Muscle layer of colon (tissue), 2 donors: ENCODE measurements around the gene UBE2R2.
"Not testable (repeated sequence)": the region's sequence is repeated elsewhere in the genome, so short reads cannot be mapped to it uniquely, and the experiment has no call there.

Experiments used
- H3K27ac ChIP-seq: one replicate; pipeline ENCODE4 v1.7.0; 2013; ENCODE audit warnings: low read depth, mild to moderate bottlenecking, low read length, moderate library complexity
- H3K27me3 ChIP-seq, 2 donors: one replicate each; pipeline ENCODE4 v1.7.0; 2013; ENCODE audit warnings: low read length in 2 of 2, mild to moderate bottlenecking in 2 of 2; ENCODE audit not compliant: insufficient read depth in 2 of 2, control insufficient read depth in 1 of 2
- H3K36me3 ChIP-seq: one replicate; pipeline ENCODE4 v1.7.0; 2013; ENCODE audit warnings: mild to moderate bottlenecking, low read length; ENCODE audit not compliant: insufficient read depth
- H3K4me1 ChIP-seq: one replicate; pipeline ENCODE4 v1.7.0; 2013; ENCODE audit warnings: mild to moderate bottlenecking, low read length; ENCODE audit not compliant: insufficient read depth
- H3K4me3 ChIP-seq, 2 donors: one replicate each; pipeline ENCODE4 v1.7.0; 2013; ENCODE audit warnings: low read length in 2 of 2, low read depth in 1 of 2, mild to moderate bottlenecking in 1 of 2, moderate library complexity in 1 of 2
- H3K9ac ChIP-seq: one replicate; pipeline ENCODE4 v1.7.0; 2013; ENCODE audit warnings: low read length
- H3K9me3 ChIP-seq: one replicate; pipeline ENCODE4 v1.7.0; 2013; ENCODE audit warnings: mild to moderate bottlenecking, low read length
- donor health status: abdominal sarcoma.
- donor health status: Adenocarcinoma of cecum.

The UBE2R2 gene

GRCh38 chr9:33868440-33868973, 51.5 kb downstream of the UBE2R2 start:
- Histone ChIP-seq H3K4me1 (peaks cover 28% of the 10 kb centered on the region), H3K9me3 (no peaks in the 10 kb centered on the region), H3K4me3 (no peak overlapping the region), H3K36me3 (no peaks in the 10 kb centered on the region), H3K27me3 (no peaks in the 10 kb centered on the region), H3K27ac (peak overlapping the region; percentile 52), H3K9ac (no peak overlapping the region)

GRCh38 chr9:33869243-33869642, 52.3 kb downstream of the UBE2R2 start:
- not testable (repeated sequence) for H3K9ac ChIP-seq, H3K36me3 ChIP-seq, H3K27me3 ChIP-seq, H3K9me3 ChIP-seq, H3K4me3 ChIP-seq, H3K27ac ChIP-seq
- H3K4me1 ChIP-seq: peaks cover 28% of the 10 kb centered on the region

- no peak overlapping the region for H3K27ac ChIP-seq
- H3K9me3 ChIP-seq: no peaks in the 10 kb centered on the region
- H3K4me1 ChIP-seq: peaks cover 12% of the 10 kb centered on the region
- H3K27me3 ChIP-seq: no peaks in the 10 kb centered on the region
- no peaks in the 10 kb centered on the region for H3K36me3 ChIP-seq
- no peak overlapping the region for H3K9ac ChIP-seq
- H3K4me3 ChIP-seq: no peak overlapping the region
Measured at GRCh38 chr9:33877727-33878489, 60.9 kb downstream of the UBE2R2 start.

- H3K27ac ChIP-seq: no peak overlapping the region
- H3K4me1 ChIP-seq: peaks cover 12% of the 10 kb centered on the region
- no peaks in the 10 kb centered on the region for H3K27me3 ChIP-seq
- H3K9ac ChIP-seq: no peak overlapping the region
- no peaks in the 10 kb centered on the region for H3K36me3 ChIP-seq
- no peaks in the 10 kb centered on the region for H3K9me3 ChIP-seq
- H3K4me3 ChIP-seq: no peak overlapping the region
Measured at GRCh38 chr9:33878691-33879366, 61.9 kb downstream of the UBE2R2 start.

- Histone ChIP-seq H3K4me3 (no peak overlapping the region), H3K36me3 (no peaks in the 10 kb centered on the region), H3K27me3 (no peaks in the 10 kb centered on the region), H3K9me3 (no peaks in the 10 kb centered on the region), H3K9ac (no peak overlapping the region), H3K27ac (no peak overlapping the region), H3K4me1 (peaks cover 20% of the 10 kb centered on the region)
Measured at GRCh38 chr9:33880211-33881089, 63.5 kb downstream of the UBE2R2 start.

GRCh38 chr9:33881635-33882034, 64.7 kb downstream of the UBE2R2 start:
- peaks cover 26% of the 10 kb centered on the region for H3K4me1 ChIP-seq
- H3K27ac ChIP-seq: no peak overlapping the region
- no peak overlapping the region for H3K9ac ChIP-seq
- H3K9me3 ChIP-seq: no peaks in the 10 kb centered on the region
- H3K27me3 ChIP-seq: no peaks in the 10 kb centered on the region
- no peaks in the 10 kb centered on the region for H3K36me3 ChIP-seq
- no peak overlapping the region for H3K4me3 ChIP-seq

- no peaks in the 10 kb centered on the region for H3K36me3 ChIP-seq
- no peak overlapping the region for H3K27ac ChIP-seq
- H3K9ac ChIP-seq: no peak overlapping the region
- peaks cover 18% of the 10 kb centered on the region for H3K4me1 ChIP-seq
- no peaks in the 10 kb centered on the region for H3K27me3 ChIP-seq
- H3K4me3 ChIP-seq: no peak overlapping the region
- H3K9me3 ChIP-seq: no peaks in the 10 kb centered on the region
Measured at GRCh38 chr9:33884856-33885701, 68.1 kb downstream of the UBE2R2 start.

GRCh38 chr9:33885948-33886347, 69.0 kb downstream of the UBE2R2 start:
- H3K27ac ChIP-seq: no peak overlapping the region
- H3K9me3 ChIP-seq: no peaks in the 10 kb centered on the region
- H3K36me3 ChIP-seq: no peaks in the 10 kb centered on the region
- no peaks in the 10 kb centered on the region for H3K27me3 ChIP-seq
- H3K9ac ChIP-seq: no peak overlapping the region
- H3K4me3 ChIP-seq: no peak overlapping the region
- peaks cover 18% of the 10 kb centered on the region for H3K4me1 ChIP-seq

- no peaks in the 10 kb centered on the region for H3K9me3 ChIP-seq
- H3K27me3 ChIP-seq: no peaks in the 10 kb centered on the region
- H3K4me1 ChIP-seq: no peaks in the 10 kb centered on the region
- H3K36me3 ChIP-seq: no peaks in the 10 kb centered on the region
- no peak overlapping the region for H3K27ac ChIP-seq
- no peak overlapping the region for H3K4me3 ChIP-seq
- H3K9ac ChIP-seq: no peak overlapping the region
Measured at GRCh38 chr9:33893861-33894260, 76.9 kb downstream of the UBE2R2 start.

GRCh38 chr9:33894316-33894715, 77.4 kb downstream of the UBE2R2 start:
- Histone ChIP-seq H3K36me3 (no peaks in the 10 kb centered on the region), H3K4me3 (no peak overlapping the region), H3K27ac (no peak overlapping the region), H3K27me3 (no peaks in the 10 kb centered on the region), H3K9ac (no peak overlapping the region), H3K4me1 (no peaks in the 10 kb centered on the region), H3K9me3 (no peaks in the 10 kb centered on the region)
